Panc1 (cell line): Measurements from ENCODE around the gene LYRM4. TPM values are rescaled to one million over a fixed set of nuclear protein-coding genes. Genes with fewer than 3 reads are reported as not detected.

Source experiments
- ATAC-seq: fragments of 200-7000 bp; cut with Tn5 transposase; 2 replicates; pipeline ENCODE4 v1.9.1; 2020; ENCODE audit warnings: mild to moderate bottlenecking, moderate library complexity
- BruUV-seq: library from RNA; stranded (reverse); fragments of 400-500 nt; replicated peaks from 2 replicates; lab custom pipeline; 2021; lab: Mats Ljungman, UMichigan
- CTCF ChIA-PET: fragments of 300-600 bp; sonication (Branson Sonifier 250); formaldehyde crosslinking; loops from one replicate; lab custom pipeline; 2022; ENCODE audit warnings: antibody characterized with exemption; lab: Charles Lee
- POLR2A ChIA-PET: fragments of 300-600 bp; sonication (Branson Sonifier 250); formaldehyde crosslinking; loops from one replicate; lab custom pipeline; 2022; ENCODE audit warnings: antibody characterized with exemption; lab: Charles Lee
- DNase-seq: peaks from one replicate; pipeline ENCODE4 v3.0.0-alpha.2; 2010; ENCODE audit warnings: low read depth, low spot score
- H3K27ac ChIP-seq: 2 replicates; pipeline ENCODE4 v1.5.1; 2011; ENCODE audit warnings: mild to moderate bottlenecking, low read length, inconsistent platforms
- H3K27me3 ChIP-seq: fragments of 200-500 bp; sonication (Bioruptor generic); 2 replicates; pipeline ENCODE4 v1.6.0; 2014; ENCODE audit warnings: low read length, inconsistent platforms; ENCODE audit not compliant: control insufficient read depth, insufficient read depth
- H3K36me3 ChIP-seq: fragments of 200-500 bp; sonication (Bioruptor generic); 2 replicates; pipeline ENCODE4 v1.5.1; 2014; ENCODE audit warnings: inconsistent platforms, mild to moderate bottlenecking, low read length, moderate library complexity; ENCODE audit not compliant: control insufficient read depth, insufficient read depth
- H3K4me1 ChIP-seq: 2 replicates; pipeline ENCODE4 v1.5.1; 2011; ENCODE audit warnings: inconsistent platforms, mild to moderate bottlenecking, low read length, moderate library complexity; ENCODE audit not compliant: control insufficient read depth, insufficient read depth
- H3K4me3 ChIP-seq, 2 experiments: 2 replicates each; pipeline ENCODE4 v1.5.1; 2011 to 2012; ENCODE audit warnings: low read depth in 2 of 2, low read length in 2 of 2, mild to moderate bottlenecking in 2 of 2, inconsistent platforms in 1 of 2, moderate library complexity in 1 of 2
- H3K9me3 ChIP-seq: fragments of 200-500 bp; sonication (Bioruptor generic); 2 replicates; pipeline ENCODE4 v1.5.1; 2014; ENCODE audit warnings: low read depth, mild to moderate bottlenecking, inconsistent platforms, low read length, moderate library complexity; ENCODE audit not compliant: control insufficient read depth, insufficient read depth
- CTCF ChIP-seq: fragments of 450-650 bp; IDR thresholded peaks from 2 replicates; pipeline ENCODE4 v1.5.1; 2017; ENCODE audit warnings: mild to moderate bottlenecking
- POLR2AphosphoS5 ChIP-seq: IDR thresholded peaks from 2 replicates; pipeline ENCODE4 v1.6.1; 2012; ENCODE audit warnings: mild to moderate bottlenecking, low read depth, low read length, moderate library complexity
- REST ChIP-seq, 2 experiments: IDR thresholded peaks; 2 replicates each; pipeline ENCODE4 v1.6.1; 2011 to 2012; ENCODE audit warnings: low read depth in 2 of 2, control low read depth in 1 of 2, low read length in 1 of 2, mild to moderate bottlenecking in 1 of 2, moderate library complexity in 1 of 2; ENCODE audit not compliant: insufficient read depth in 1 of 2
- SIN3A ChIP-seq: IDR thresholded peaks from 2 replicates; pipeline ENCODE4 v1.6.1; 2012; ENCODE audit warnings: low read depth, mild to moderate bottlenecking, low read length, moderate library complexity, borderline replicate concordance; ENCODE audit not compliant: insufficient read depth
- TCF7L2 ChIP-seq: IDR thresholded peaks from 2 replicates; pipeline ENCODE4 v1.6.1; 2011; ENCODE audit warnings: mild to moderate bottlenecking, low read depth, low read length, inconsistent platforms
- in situ Hi-C: cut with HindIII; loops from 2 replicates; pipeline ENCODE4 v1.10.0; 2016; ENCODE audit warnings: low sequenced_read_pairs, low pct_unique_long_range_greater_than_20kb
- intact Hi-C: fragments of 100-400 bp; cut with micrococcal nuclease; formaldehyde crosslinking; loops from one replicate; pipeline ENCODE4 v1.10.0; 2022; ENCODE audit not compliant: unreplicated experiment
- total RNA-seq: library from RNA; stranded (reverse); gene quantifications from one replicate; pipeline ENCODE4 v1.2.1, GENCODE V29; 2021; ENCODE audit not compliant: unreplicated experiment

The LYRM4 gene
- total RNA-seq, 1 experiment from 2014 or later: 27.4 TPM

GRCh38 chr6:5279891-5280338, 19.2 kb upstream of the LYRM4 start:
- no peaks in the 10 kb centered on the region for H3K27me3 ChIP-seq
- H3K9me3 ChIP-seq: no peaks in the 10 kb centered on the region
- CTCF ChIA-PET: no interaction called here
- TF ChIP-seq SIN3A (no peak), REST (IDR thresholded peaks at IDR 0.05; ENCODE audit: insufficient read depth in 1 of 2, low read depth in 2 of 2, low read length in 1 of 2) (no peak), CTCF (no peak), TCF7L2 (no peak), POLR2AphosphoS5 (no peak)
- no TSS peak for BruUV-seq
- no peaks in the 10 kb centered on the region for H3K36me3 ChIP-seq
- POLR2A ChIA-PET: no interaction called here
- no peak overlapping the region for H3K27ac ChIP-seq
- ATAC-seq: no peak
- DNase-seq: no peak
- H3K4me3 ChIP-seq: no peak overlapping the region
- intact Hi-C loops (no loop called here), in situ Hi-C loops (no loop called here)
- no peaks in the 10 kb centered on the region for H3K4me1 ChIP-seq

- intact Hi-C loops: no loop called here
- no TSS peak for BruUV-seq
- in situ Hi-C loops: no loop called here
- no peak overlapping the region for H3K27ac ChIP-seq
- no peaks in the 10 kb centered on the region for H3K36me3 ChIP-seq
- no peaks in the 10 kb centered on the region for H3K4me1 ChIP-seq
- no peak overlapping the region for H3K4me3 ChIP-seq
- TF ChIP-seq TCF7L2 (no peak), CTCF (no peak), REST (IDR thresholded peaks at IDR 0.05; ENCODE audit: insufficient read depth in 1 of 2, low read depth in 2 of 2, low read length in 1 of 2) (no peak), POLR2AphosphoS5 (no peak)
- no peaks in the 10 kb centered on the region for H3K9me3 ChIP-seq
- no peaks in the 10 kb centered on the region for H3K27me3 ChIP-seq
- no peak for ATAC-seq
- DNase-seq: no peak
- ChIA-PET CTCF (no interaction called here), POLR2A (no interaction called here)
Measured at GRCh38 chr6:5278565-5279120, 17.9 kb upstream of the LYRM4 start.
